HEK293 (cell line): Measurements from ENCODE around the gene OR7G2.
A peak's percentile ranks its signal among the peaks of the same experiment; 100 is the strongest.

Experiments used
- GLI4 ChIP-seq: fragments of 450-650 bp; formaldehyde crosslinking; IDR thresholded peaks from 2 replicates; pipeline ENCODE4 v1.5.1; 2016; ENCODE audit warnings: missing biosample characterization, missing genetic modification characterization
- GLIS1 ChIP-seq: fragments of 450-650 bp; formaldehyde crosslinking; IDR thresholded peaks from 2 replicates; pipeline ENCODE4 v1.5.1; 2016; ENCODE audit warnings: missing biosample characterization, missing genetic modification characterization
- IKZF3 ChIP-seq: fragments of 450-650 bp; IDR thresholded peaks from 2 replicates; pipeline ENCODE4 v1.5.0; 2018; ENCODE audit warnings: missing biosample characterization, mild to moderate bottlenecking, missing genetic modification characterization, moderate library complexity
- SALL2 ChIP-seq: fragments of 450-650 bp; formaldehyde crosslinking; IDR thresholded peaks from 2 replicates; pipeline ENCODE4 v1.5.0; 2017; ENCODE audit warnings: missing biosample characterization, mild to moderate bottlenecking, missing genetic modification characterization, borderline replicate concordance
- SP2 ChIP-seq: fragments of 450-650 bp; formaldehyde crosslinking; IDR thresholded peaks from 2 replicates; pipeline ENCODE4 v1.5.1; 2016; ENCODE audit warnings: missing biosample characterization, missing genetic modification characterization
- SP7 ChIP-seq: fragments of 450-650 bp; formaldehyde crosslinking; IDR thresholded peaks from 2 replicates; pipeline ENCODE4 v1.5.1; 2016; ENCODE audit warnings: missing biosample characterization, missing genetic modification characterization
- ZFP69B ChIP-seq: fragments of 450-650 bp; formaldehyde crosslinking; IDR thresholded peaks from 2 replicates; pipeline ENCODE4 v1.5.1; 2016; ENCODE audit warnings: missing biosample characterization, missing genetic modification characterization
- ZNF350 ChIP-seq: fragments of 450-650 bp; formaldehyde crosslinking; IDR thresholded peaks from 2 replicates; pipeline ENCODE4 v1.5.0; 2017; ENCODE audit warnings: missing biosample characterization, mild to moderate bottlenecking, missing genetic modification characterization
- ZNF37A ChIP-seq: fragments of 450-650 bp; IDR thresholded peaks from 2 replicates; pipeline ENCODE4 v1.5.1; 2018; ENCODE audit warnings: missing biosample characterization, missing genetic modification characterization
- ZNF473 ChIP-seq: fragments of 450-650 bp; formaldehyde crosslinking; IDR thresholded peaks from 2 replicates; pipeline ENCODE4 v1.5.1; 2017; ENCODE audit warnings: missing biosample characterization, missing genetic modification characterization
- ZNF514 ChIP-seq: fragments of 450-650 bp; formaldehyde crosslinking; IDR thresholded peaks from 2 replicates; pipeline ENCODE4 v1.5.1; 2016; ENCODE audit warnings: missing biosample characterization, missing genetic modification characterization
- ZNF529 ChIP-seq: fragments of 450-650 bp; formaldehyde crosslinking; IDR thresholded peaks from 2 replicates; pipeline ENCODE4 v1.5.1; 2017; ENCODE audit warnings: missing genetic modification characterization, missing biosample characterization; ENCODE audit not compliant: insufficient replicate concordance
- ZNF560 ChIP-seq: fragments of 450-650 bp; formaldehyde crosslinking; IDR thresholded peaks from 2 replicates; pipeline ENCODE4 v1.5.1; 2017; ENCODE audit warnings: missing biosample characterization, missing genetic modification characterization, borderline replicate concordance
- ZNF624 ChIP-seq: fragments of 450-650 bp; formaldehyde crosslinking; IDR thresholded peaks from 2 replicates; pipeline ENCODE4 v1.5.1; 2017; ENCODE audit warnings: missing biosample characterization, missing genetic modification characterization
- ZNF768 ChIP-seq: fragments of 450-650 bp; formaldehyde crosslinking; IDR thresholded peaks from 2 replicates; pipeline ENCODE4 v1.5.1; 2018; ENCODE audit warnings: missing biosample characterization, mild to moderate bottlenecking, missing genetic modification characterization
- ZNF785 ChIP-seq: fragments of 450-650 bp; formaldehyde crosslinking; IDR thresholded peaks from 2 replicates; pipeline ENCODE4 v1.5.1; 2016; ENCODE audit warnings: missing biosample characterization, missing genetic modification characterization
- ZNF830 ChIP-seq: fragments of 450-650 bp; IDR thresholded peaks from 2 replicates; pipeline ENCODE4 v1.5.0; 2018; ENCODE audit warnings: missing biosample characterization, missing genetic modification characterization, low read depth, mild to moderate bottlenecking, moderate library complexity
- TF ChIP-seq, protein P1 (sequence below): fragments of 450-650 bp; IDR thresholded peaks from 2 replicates; pipeline ENCODE4 v1.5.1; 2018; ENCODE audit warnings: missing biosample characterization, missing genetic modification characterization
- TF ChIP-seq, protein P2 (sequence below): fragments of 450-650 bp; formaldehyde crosslinking; IDR thresholded peaks from 2 replicates; pipeline ENCODE4 v1.5.1; 2016; ENCODE audit warnings: missing biosample characterization, missing genetic modification characterization
- TF ChIP-seq, protein P3 (sequence below): fragments of 450-650 bp; formaldehyde crosslinking; IDR thresholded peaks from 2 replicates; pipeline ENCODE4 v1.5.1; 2016; ENCODE audit warnings: missing biosample characterization, missing genetic modification characterization
- TF ChIP-seq, protein P4 (sequence below): fragments of 450-650 bp; formaldehyde crosslinking; IDR thresholded peaks from 2 replicates; pipeline ENCODE4 v1.5.1; 2016; ENCODE audit warnings: missing biosample characterization, missing genetic modification characterization
- TF ChIP-seq, protein P5 (sequence below): fragments of 450-650 bp; formaldehyde crosslinking; IDR thresholded peaks from 2 replicates; pipeline ENCODE4 v1.5.1; 2016; ENCODE audit warnings: missing biosample characterization, missing genetic modification characterization
- TF ChIP-seq, protein P6 (sequence below): fragments of 450-650 bp; formaldehyde crosslinking; IDR thresholded peaks from 2 replicates; pipeline ENCODE4 v1.5.1; 2016; ENCODE audit warnings: missing biosample characterization, missing genetic modification characterization
- TF ChIP-seq, protein P7 (sequence below): fragments of 450-650 bp; IDR thresholded peaks from 2 replicates; pipeline ENCODE4 v1.5.1; 2018; ENCODE audit warnings: missing biosample characterization, mild to moderate bottlenecking, missing genetic modification characterization
- TF ChIP-seq, protein P8 (sequence below): IDR thresholded peaks from 2 replicates; pipeline ENCODE4 v1.6.1; 2011; ENCODE audit warnings: mild to moderate bottlenecking, low read depth, low read length, borderline replicate concordance

The OR7G2 gene

DNA sequence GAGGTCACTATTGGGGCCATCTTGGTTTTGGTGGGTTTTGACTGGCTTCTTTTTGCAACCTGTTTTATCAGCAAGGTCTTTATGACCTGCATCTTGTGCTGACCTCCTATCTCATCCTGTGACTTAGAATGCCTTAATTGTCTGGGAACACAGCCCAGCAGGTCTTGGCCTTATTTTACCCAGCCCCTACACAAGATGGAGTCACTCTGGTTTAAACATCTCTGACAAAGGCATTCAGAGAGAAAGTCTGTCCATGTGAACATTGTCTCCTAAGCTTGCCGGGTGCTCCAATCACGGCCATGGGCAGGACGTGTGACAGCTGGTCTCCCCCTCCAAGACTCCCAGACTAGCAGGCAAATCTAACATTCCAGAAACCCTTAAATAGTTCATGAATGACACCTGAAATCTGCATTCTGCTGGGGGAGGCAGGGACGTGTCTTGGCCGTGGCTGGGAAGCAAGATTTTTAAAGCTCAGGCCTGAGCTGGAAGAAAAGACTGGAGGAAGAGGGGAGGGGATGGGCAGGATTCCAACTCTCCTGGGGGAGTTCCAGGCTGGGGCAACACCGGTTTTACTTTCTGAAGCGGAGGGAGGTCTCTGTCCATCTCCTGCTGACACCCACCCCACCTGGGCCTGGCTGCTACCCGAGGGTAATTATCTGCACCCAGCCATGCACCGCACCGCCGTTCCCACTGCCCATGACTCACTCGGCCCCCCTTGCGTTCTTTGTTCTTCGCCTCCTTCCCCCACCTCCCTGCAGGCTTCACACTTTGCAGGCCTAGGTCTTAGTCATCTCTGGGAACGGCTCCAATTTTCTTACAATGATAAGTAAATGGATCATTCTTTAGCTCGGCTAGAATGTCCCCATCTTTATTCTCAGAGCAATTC, 32.0 kb downstream of the OR7G2 start (continued):
- TF ChIP-seq, protein P1, sequence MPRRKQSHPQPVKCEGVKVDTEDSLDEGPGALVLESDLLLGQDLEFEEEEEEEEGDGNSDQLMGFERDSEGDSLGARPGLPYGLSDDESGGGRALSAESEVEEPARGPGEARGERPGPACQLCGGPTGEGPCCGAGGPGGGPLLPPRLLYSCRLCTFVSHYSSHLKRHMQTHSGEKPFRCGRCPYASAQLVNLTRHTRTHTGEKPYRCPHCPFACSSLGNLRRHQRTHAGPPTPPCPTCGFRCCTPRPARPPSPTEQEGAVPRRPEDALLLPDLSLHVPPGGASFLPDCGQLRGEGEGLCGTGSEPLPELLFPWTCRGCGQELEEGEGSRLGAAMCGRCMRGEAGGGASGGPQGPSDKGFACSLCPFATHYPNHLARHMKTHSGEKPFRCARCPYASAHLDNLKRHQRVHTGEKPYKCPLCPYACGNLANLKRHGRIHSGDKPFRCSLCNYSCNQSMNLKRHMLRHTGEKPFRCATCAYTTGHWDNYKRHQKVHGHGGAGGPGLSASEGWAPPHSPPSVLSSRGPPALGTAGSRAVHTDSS (tag by site-specific recombination) = no peak
- TF ChIP-seq ZNF560 (tag by site-specific recombination) (0 out of 2 replicates have a peak, but pooled peaks have one; percentile 13), ZNF473 (tag by site-specific recombination) (no peak), ZNF350 (no peak), SALL2 (tag by site-specific recombination) (no peak), ZNF785 (no peak), ZNF830 (no peak), GLI4 (tag by site-specific recombination) (no peak), SP7 (tag by site-specific recombination) (peak; percentile 91), GLIS1 (peak; percentile 99), SP2 (peak; percentile 17; the same call in 1 of the 2 replicates), ZNF624 (no peak), ZNF529 (tag by site-specific recombination) (no peak), IKZF3 (tag by site-specific recombination) (peak; percentile 31; the same call in 1 of the 2 replicates), ZFP69B (tag by site-specific recombination) (0 out of 2 replicates have a peak, but pooled peaks have one; percentile 24), ZNF514 (tag by site-specific recombination) (no peak), ZNF37A (tag by site-specific recombination) (no peak), ZNF768 (no peak)
- TF ChIP-seq, protein P2, sequence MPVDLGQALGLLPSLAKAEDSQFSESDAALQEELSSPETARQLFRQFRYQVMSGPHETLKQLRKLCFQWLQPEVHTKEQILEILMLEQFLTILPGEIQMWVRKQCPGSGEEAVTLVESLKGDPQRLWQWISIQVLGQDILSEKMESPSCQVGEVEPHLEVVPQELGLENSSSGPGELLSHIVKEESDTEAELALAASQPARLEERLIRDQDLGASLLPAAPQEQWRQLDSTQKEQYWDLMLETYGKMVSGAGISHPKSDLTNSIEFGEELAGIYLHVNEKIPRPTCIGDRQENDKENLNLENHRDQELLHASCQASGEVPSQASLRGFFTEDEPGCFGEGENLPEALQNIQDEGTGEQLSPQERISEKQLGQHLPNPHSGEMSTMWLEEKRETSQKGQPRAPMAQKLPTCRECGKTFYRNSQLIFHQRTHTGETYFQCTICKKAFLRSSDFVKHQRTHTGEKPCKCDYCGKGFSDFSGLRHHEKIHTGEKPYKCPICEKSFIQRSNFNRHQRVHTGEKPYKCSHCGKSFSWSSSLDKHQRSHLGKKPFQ (tag by site-specific recombination) = peak; percentile 100
- TF ChIP-seq, protein P3, sequence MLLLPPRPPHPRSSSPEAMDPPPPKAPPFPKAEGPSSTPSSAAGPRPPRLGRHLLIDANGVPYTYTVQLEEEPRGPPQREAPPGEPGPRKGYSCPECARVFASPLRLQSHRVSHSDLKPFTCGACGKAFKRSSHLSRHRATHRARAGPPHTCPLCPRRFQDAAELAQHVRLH = no peak
- TF ChIP-seq, protein P4, sequence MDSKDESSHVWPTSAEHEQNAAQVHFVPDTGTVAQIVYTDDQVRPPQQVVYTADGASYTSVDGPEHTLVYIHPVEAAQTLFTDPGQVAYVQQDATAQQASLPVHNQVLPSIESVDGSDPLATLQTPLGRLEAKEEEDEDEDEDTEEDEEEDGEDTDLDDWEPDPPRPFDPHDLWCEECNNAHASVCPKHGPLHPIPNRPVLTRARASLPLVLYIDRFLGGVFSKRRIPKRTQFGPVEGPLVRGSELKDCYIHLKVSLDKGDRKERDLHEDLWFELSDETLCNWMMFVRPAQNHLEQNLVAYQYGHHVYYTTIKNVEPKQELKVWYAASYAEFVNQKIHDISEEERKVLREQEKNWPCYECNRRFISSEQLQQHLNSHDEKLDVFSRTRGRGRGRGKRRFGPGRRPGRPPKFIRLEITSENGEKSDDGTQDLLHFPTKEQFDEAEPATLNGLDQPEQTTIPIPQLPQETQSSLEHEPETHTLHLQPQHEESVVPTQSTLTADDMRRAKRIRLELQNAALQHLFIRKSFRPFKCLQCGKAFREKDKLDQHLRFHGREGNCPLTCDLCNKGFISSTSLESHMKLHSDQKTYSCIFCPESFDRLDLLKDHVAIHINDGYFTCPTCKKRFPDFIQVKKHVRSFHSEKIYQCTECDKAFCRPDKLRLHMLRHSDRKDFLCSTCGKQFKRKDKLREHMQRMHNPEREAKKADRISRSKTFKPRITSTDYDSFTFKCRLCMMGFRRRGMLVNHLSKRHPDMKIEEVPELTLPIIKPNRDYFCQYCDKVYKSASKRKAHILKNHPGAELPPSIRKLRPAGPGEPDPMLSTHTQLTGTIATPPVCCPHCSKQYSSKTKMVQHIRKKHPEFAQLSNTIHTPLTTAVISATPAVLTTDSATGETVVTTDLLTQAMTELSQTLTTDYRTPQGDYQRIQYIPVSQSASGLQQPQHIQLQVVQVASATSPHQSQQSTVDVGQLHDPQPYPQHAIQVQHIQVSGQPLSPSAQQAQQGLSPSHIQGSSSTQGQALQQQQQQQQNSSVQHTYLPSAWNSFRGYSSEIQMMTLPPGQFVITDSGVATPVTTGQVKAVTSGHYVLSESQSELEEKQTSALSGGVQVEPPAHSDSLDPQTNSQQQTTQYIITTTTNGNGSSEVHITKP = peak; percentile 91
- TF ChIP-seq, protein P5, sequence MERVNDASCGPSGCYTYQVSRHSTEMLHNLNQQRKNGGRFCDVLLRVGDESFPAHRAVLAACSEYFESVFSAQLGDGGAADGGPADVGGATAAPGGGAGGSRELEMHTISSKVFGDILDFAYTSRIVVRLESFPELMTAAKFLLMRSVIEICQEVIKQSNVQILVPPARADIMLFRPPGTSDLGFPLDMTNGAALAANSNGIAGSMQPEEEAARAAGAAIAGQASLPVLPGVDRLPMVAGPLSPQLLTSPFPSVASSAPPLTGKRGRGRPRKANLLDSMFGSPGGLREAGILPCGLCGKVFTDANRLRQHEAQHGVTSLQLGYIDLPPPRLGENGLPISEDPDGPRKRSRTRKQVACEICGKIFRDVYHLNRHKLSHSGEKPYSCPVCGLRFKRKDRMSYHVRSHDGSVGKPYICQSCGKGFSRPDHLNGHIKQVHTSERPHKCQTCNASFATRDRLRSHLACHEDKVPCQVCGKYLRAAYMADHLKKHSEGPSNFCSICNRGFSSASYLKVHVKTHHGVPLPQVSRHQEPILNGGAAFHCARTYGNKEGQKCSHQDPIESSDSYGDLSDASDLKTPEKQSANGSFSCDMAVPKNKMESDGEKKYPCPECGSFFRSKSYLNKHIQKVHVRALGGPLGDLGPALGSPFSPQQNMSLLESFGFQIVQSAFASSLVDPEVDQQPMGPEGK (tag by site-specific recombination) = peak; percentile 98
- TF ChIP-seq, protein P6, sequence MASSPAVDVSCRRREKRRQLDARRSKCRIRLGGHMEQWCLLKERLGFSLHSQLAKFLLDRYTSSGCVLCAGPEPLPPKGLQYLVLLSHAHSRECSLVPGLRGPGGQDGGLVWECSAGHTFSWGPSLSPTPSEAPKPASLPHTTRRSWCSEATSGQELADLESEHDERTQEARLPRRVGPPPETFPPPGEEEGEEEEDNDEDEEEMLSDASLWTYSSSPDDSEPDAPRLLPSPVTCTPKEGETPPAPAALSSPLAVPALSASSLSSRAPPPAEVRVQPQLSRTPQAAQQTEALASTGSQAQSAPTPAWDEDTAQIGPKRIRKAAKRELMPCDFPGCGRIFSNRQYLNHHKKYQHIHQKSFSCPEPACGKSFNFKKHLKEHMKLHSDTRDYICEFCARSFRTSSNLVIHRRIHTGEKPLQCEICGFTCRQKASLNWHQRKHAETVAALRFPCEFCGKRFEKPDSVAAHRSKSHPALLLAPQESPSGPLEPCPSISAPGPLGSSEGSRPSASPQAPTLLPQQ (tag by site-specific recombination) = peak; percentile 58; the same call in 1 of the 2 replicates
- TF ChIP-seq, protein P7, sequence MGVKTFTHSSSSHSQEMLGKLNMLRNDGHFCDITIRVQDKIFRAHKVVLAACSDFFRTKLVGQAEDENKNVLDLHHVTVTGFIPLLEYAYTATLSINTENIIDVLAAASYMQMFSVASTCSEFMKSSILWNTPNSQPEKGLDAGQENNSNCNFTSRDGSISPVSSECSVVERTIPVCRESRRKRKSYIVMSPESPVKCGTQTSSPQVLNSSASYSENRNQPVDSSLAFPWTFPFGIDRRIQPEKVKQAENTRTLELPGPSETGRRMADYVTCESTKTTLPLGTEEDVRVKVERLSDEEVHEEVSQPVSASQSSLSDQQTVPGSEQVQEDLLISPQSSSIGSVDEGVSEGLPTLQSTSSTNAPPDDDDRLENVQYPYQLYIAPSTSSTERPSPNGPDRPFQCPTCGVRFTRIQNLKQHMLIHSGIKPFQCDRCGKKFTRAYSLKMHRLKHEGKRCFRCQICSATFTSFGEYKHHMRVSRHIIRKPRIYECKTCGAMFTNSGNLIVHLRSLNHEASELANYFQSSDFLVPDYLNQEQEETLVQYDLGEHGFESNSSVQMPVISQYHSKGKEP = peak; percentile 94
- TF ChIP-seq, protein P8, sequence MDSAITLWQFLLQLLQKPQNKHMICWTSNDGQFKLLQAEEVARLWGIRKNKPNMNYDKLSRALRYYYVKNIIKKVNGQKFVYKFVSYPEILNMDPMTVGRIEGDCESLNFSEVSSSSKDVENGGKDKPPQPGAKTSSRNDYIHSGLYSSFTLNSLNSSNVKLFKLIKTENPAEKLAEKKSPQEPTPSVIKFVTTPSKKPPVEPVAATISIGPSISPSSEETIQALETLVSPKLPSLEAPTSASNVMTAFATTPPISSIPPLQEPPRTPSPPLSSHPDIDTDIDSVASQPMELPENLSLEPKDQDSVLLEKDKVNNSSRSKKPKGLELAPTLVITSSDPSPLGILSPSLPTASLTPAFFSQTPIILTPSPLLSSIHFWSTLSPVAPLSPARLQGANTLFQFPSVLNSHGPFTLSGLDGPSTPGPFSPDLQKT = no peak
